OCI-LY3 (cell line): Measurements from ENCODE around the gene RPH3AL.

Experiments used
- EZH2phosphoT487 ChIP-seq: fragments of 200-600 bp; shearing (Covaris generic); IDR thresholded peaks from 2 replicates; pipeline ENCODE4 v1.6.1; 2018; ENCODE audit warnings: antibody characterized with exemption, mixed run types, low read depth
- TF ChIP-seq, protein P1 (sequence below): fragments of 200-600, 300-600 bp; sonication (generic); IDR thresholded peaks from 2 replicates; pipeline ENCODE4 v1.5.1; 2014; ENCODE audit warnings: antibody characterized with exemption, low read length, low read depth

- TF ChIP-seq EZH2phosphoT487 = no peak
- TF ChIP-seq, protein P1, sequence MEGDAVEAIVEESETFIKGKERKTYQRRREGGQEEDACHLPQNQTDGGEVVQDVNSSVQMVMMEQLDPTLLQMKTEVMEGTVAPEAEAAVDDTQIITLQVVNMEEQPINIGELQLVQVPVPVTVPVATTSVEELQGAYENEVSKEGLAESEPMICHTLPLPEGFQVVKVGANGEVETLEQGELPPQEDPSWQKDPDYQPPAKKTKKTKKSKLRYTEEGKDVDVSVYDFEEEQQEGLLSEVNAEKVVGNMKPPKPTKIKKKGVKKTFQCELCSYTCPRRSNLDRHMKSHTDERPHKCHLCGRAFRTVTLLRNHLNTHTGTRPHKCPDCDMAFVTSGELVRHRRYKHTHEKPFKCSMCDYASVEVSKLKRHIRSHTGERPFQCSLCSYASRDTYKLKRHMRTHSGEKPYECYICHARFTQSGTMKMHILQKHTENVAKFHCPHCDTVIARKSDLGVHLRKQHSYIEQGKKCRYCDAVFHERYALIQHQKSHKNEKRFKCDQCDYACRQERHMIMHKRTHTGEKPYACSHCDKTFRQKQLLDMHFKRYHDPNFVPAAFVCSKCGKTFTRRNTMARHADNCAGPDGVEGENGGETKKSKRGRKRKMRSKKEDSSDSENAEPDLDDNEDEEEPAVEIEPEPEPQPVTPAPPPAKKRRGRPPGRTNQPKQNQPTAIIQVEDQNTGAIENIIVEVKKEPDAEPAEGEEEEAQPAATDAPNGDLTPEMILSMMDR = no peak
Measured at GRCh38 chr17:269616-270514, 82.7 kb downstream of the RPH3AL start.
